H1 (cell line): ENCODE measurements around the gene PPP1R11. TPM values are rescaled to one million over a fixed set of nuclear protein-coding genes. Genes with fewer than 3 reads are reported as not detected.

ENCODE experiments used
- BRCA1 ChIP-seq: IDR thresholded peaks from 2 replicates; pipeline ENCODE4 v1.6.1; 2012; ENCODE audit warnings: low read depth, low read length, improper control_type of control experiment
- KDM1A ChIP-seq: fragments of 200-600, 300-600 bp; sonication (generic); IDR thresholded peaks from 2 replicates; pipeline ENCODE4 v1.7.1; 2016; ENCODE audit warnings: mild to moderate bottlenecking, low read length, borderline replicate concordance
- NANOG ChIP-seq: IDR thresholded peaks from 2 replicates; pipeline ENCODE4 v1.6.1; 2011; ENCODE audit warnings: low read length, low read depth, mild to moderate bottlenecking, inconsistent platforms; ENCODE audit not compliant: insufficient read depth, poor library complexity, severe bottlenecking
- POLR2A ChIP-seq, 2 experiments: IDR thresholded peaks; 1 replicate in 1 of 2; 2 replicates in 1 of 2; pipeline ENCODE4 v1.6.1; 2011; ENCODE audit warnings: low read depth in 2 of 2, low read length in 2 of 2, mild to moderate bottlenecking in 2 of 2; ENCODE audit errors: control extremely low read depth in 1 of 2
- RAD21 ChIP-seq, 2 experiments: IDR thresholded peaks in 1 of 2; conservative IDR thresholded peaks in 1 of 2; 2 replicates each; pipeline ENCODE4 v1.6.1; 2011; ENCODE audit warnings: low read depth in 2 of 2, low read length in 2 of 2, improper control_type of control experiment in 1 of 2, inconsistent platforms in 1 of 2, mild to moderate bottlenecking in 1 of 2, moderate library complexity in 1 of 2
- RNF2 ChIP-seq: fragments of 200-900, 300-1000 bp; sonication (generic); IDR thresholded peaks from 2 replicates; pipeline ENCODE4 v1.7.1; 2016; ENCODE audit warnings: borderline replicate concordance, low read depth, mild to moderate bottlenecking, antibody characterized with exemption, low read length; ENCODE audit not compliant: poor library complexity, severe bottlenecking; ENCODE audit errors: missing control alignments
- polyA plus RNA-seq, 7 experiments: library from polyadenylated mRNA; depleted of rRNA in 3 of 7; stranded (reverse) in 5 of 7; unstranded in 2 of 7; fragments of >200 nt in 5 of 7; fragments of 200-250 nt in 2 of 7; gene quantifications; 1 replicate in 5 of 7; 2 replicates in 1 of 7; 4 replicates in 1 of 7; pipeline versions ENCODE4 v1.2.1 to v1.2.3, GENCODE V29; 2011 to 2013; ENCODE audit warnings: missing spikeins in 2 of 7, mixed read lengths in 2 of 7
- total RNA-seq: library from RNA; stranded (reverse); fragmentation: NEBNext Ultra II Directional; extraction: Animal tissue kit (Norgen Biotek cat#: 25700); gene quantifications from 2 replicates; pipeline ENCODE4 v1.2.1, GENCODE V29; 2021

Gene PPP1R11
- total and polyA plus RNA-seq, 2 of the 8 experiments (the other 6 are each of a cell fraction or from before 2014, with no cell fraction given) = 26.1 to 32.8 TPM

DNA sequence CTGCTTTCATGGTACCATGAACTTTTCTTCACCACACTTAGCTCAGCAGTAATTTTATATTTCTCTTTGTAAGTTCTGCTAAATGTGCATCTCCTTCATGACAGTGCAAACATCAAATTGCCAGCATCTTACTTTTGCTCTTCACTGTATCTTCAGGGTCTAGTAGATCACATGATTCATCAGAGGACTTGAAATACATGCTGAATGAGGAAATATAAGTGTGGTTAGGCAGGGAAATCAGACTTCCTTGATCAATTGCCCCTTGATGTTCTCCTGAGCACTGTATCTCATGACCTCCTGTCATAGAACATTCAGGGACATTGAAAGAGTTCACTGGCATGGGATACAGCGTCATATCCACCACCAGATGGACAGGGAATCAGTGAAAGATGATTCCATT, 31.2 kb upstream of the PPP1R11 start (continued):
- TF ChIP-seq NANOG (no peak), RAD21 (IDR thresholded peaks at IDR 0.05 in 1 of 2, conservative IDR thresholded peaks at IDR 0.05 in 1 of 2; ENCODE audit: low read depth in 2 of 2, low read length in 2 of 2) (no peak), BRCA1 (no peak), RNF2 (no peak), KDM1A (no peak), POLR2A (IDR thresholded peaks at IDR 0.05; ENCODE audit: control extremely low read depth in 1 of 2, low read depth in 2 of 2, low read length in 2 of 2) (no peak)
